ENCODE results near the gene TRPV2.

DNA sequence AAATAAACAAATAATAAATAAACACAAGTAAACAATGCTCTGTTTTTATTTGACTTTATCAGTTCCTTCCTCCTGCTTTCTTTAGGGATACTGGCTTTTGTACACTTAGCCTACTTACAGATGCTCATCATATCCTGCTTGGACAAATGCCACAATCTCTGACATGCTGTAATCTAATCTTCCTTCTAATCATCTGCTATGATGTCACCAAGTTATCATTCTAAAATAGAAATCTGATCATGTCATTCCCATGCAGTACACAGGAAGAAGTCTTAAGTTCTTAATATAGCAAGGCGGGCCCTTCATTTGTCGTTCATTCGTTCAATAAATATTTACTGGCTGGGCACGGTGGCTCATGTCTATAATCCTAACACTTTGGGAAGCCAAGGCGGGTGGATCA lies 43.6 kb upstream of the TRPV2 start:
- TF ChIP-seq POLR2A (IDR thresholded peaks at IDR 0.05) (no peak), POLR2AphosphoS5 (IDR thresholded peaks at IDR 0.05) (peak in 1 of 2 donors; percentile 57), EP300 (IDR thresholded peaks at IDR 0.05) (peak in 2 of 4 donors; percentile 29 to 53)
- TF ChIP-seq, protein P1, sequence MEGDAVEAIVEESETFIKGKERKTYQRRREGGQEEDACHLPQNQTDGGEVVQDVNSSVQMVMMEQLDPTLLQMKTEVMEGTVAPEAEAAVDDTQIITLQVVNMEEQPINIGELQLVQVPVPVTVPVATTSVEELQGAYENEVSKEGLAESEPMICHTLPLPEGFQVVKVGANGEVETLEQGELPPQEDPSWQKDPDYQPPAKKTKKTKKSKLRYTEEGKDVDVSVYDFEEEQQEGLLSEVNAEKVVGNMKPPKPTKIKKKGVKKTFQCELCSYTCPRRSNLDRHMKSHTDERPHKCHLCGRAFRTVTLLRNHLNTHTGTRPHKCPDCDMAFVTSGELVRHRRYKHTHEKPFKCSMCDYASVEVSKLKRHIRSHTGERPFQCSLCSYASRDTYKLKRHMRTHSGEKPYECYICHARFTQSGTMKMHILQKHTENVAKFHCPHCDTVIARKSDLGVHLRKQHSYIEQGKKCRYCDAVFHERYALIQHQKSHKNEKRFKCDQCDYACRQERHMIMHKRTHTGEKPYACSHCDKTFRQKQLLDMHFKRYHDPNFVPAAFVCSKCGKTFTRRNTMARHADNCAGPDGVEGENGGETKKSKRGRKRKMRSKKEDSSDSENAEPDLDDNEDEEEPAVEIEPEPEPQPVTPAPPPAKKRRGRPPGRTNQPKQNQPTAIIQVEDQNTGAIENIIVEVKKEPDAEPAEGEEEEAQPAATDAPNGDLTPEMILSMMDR (IDR thresholded peaks at IDR 0.05) = no peak
